GM23248 (cell line): ENCODE measurements around the gene NCOA3. TPM values are rescaled to one million over a fixed set of nuclear protein-coding genes. Genes with fewer than 3 reads are reported as not detected.

Source experiments
- DNase-seq: peaks from one replicate; pipeline ENCODE4 v3.0.0-alpha.2; 2015
- H2AFZ ChIP-seq: fragments of 200-600 bp; sonication (generic); 2 replicates; pipeline ENCODE4 v1.6.1; 2016; ENCODE audit warnings: antibody characterized with exemption
- H3F3A ChIP-seq: fragments of 200-600 bp; sonication (generic); 2 replicates; pipeline ENCODE4 v1.6.1; 2016; ENCODE audit warnings: mild to moderate bottlenecking, antibody characterized with exemption, mixed run types; ENCODE audit not compliant: insufficient read depth
- H3K27ac ChIP-seq: fragments of 200-600 bp; sonication (generic); 2 replicates; pipeline ENCODE4 v1.5.1; 2016; ENCODE audit warnings: mild to moderate bottlenecking
- H3K27me3 ChIP-seq: fragments of 200-600 bp; sonication (generic); replicated peaks from 2 replicates; pipeline ENCODE4 v1.6.1; 2016; ENCODE audit warnings: mild to moderate bottlenecking; ENCODE audit not compliant: insufficient read depth
- H3K36me3 ChIP-seq: fragments of 200-600 bp; sonication (generic); 2 replicates; pipeline ENCODE4 v1.6.1; 2016; ENCODE audit warnings: low read depth, mild to moderate bottlenecking
- H3K4me1 ChIP-seq: fragments of 200-600 bp; sonication (generic); 2 replicates; pipeline ENCODE4 v1.6.1; 2016; ENCODE audit warnings: mild to moderate bottlenecking; ENCODE audit not compliant: insufficient read depth
- H3K4me2 ChIP-seq: fragments of 200-600 bp; sonication (generic); one replicate; pipeline ENCODE4 v1.6.1; 2016; ENCODE audit warnings: mild to moderate bottlenecking; ENCODE audit not compliant: unreplicated experiment
- H3K4me3 ChIP-seq: fragments of 200-600 bp; sonication (generic); 2 replicates; pipeline ENCODE4 v1.5.1; 2016; ENCODE audit warnings: mild to moderate bottlenecking
- H3K79me2 ChIP-seq: fragments of 200-600 bp; sonication (generic); 2 replicates; pipeline ENCODE4 v1.6.1; 2016; ENCODE audit warnings: mild to moderate bottlenecking; ENCODE audit not compliant: insufficient read depth
- H3K9ac ChIP-seq: fragments of 200-600 bp; sonication (generic); 2 replicates; pipeline ENCODE4 v1.6.1; 2016; ENCODE audit warnings: mild to moderate bottlenecking
- H3K9me2 ChIP-seq: fragments of 200-600 bp; sonication (generic); 2 replicates; pipeline ENCODE4 v1.6.1; 2016; ENCODE audit warnings: mixed run types, mild to moderate bottlenecking, moderate library complexity; ENCODE audit not compliant: insufficient read depth
- H3K9me3 ChIP-seq: fragments of 200-600 bp; sonication (generic); one replicate; pipeline ENCODE4 v1.6.1; 2017; ENCODE audit warnings: low read depth
- H4K20me1 ChIP-seq: fragments of 200-600 bp; sonication (generic); 2 replicates; pipeline ENCODE4 v1.6.0; 2016; ENCODE audit not compliant: insufficient read depth
- EZH2 ChIP-seq: fragments of 200-600 bp; sonication (generic); IDR thresholded peaks from 2 replicates; pipeline ENCODE4 v1.6.1; 2018; ENCODE audit warnings: antibody characterized with exemption, mild to moderate bottlenecking; ENCODE audit not compliant: insufficient read depth, poor library complexity, severe bottlenecking
- EZH2phosphoT487 ChIP-seq: fragments of 200-600 bp; sonication (generic); IDR thresholded peaks from 2 replicates; pipeline ENCODE4 v1.6.1; 2018; ENCODE audit warnings: antibody characterized with exemption, moderate library complexity, mild to moderate bottlenecking, low read depth; ENCODE audit not compliant: insufficient read depth
- WGBS, 2 experiments: methylation state at CpG; one replicate each; pipeline ENCODE4 v1.1.6; 2015 to 2017; ENCODE audit warnings: low lambda C conversion rate in 2 of 2, low coverage in 1 of 2; ENCODE audit errors: missing lambda C conversion rate in 2 of 2; 5-methylcytosine and 5-hydroxymethylcytosine counted together
- in situ Hi-C: fragments of 300-500 bp; cut with MboI; formaldehyde crosslinking; loops from 2 replicates; pipeline ENCODE4 v1.15.0; 2020
- polyA plus RNA-seq: library from polyadenylated mRNA; unstranded; fragments of >200 nt; fragmentation: Nextera tagmentation; extraction: Ambion mirVana; gene quantifications from 2 replicates; pipeline ENCODE4 v1.2.1, GENCODE V29; 2016
- total RNA-seq: library from RNA; depleted of rRNA; stranded (reverse); fragments of >200 nt; shearing (Covaris generic); gene quantifications from 2 replicates; pipeline ENCODE4 v1.2.3, GENCODE V29; 2014

NCOA3 gene
- total and polyA plus RNA-seq, 2 experiments from 2014 or later = 19.5 to 36.6 TPM

- Histone ChIP-seq H3K36me3 (no peaks in the 10 kb centered on the region), H3F3A (no peaks in the 10 kb centered on the region), H4K20me1 (no peaks in the 10 kb centered on the region), H3K9me3 (no peaks in the 10 kb centered on the region), H3K27ac (no peak overlapping the region), H3K27me3 (no peaks in the 10 kb centered on the region), H3K9ac (no peak overlapping the region), H3K4me3 (no peak overlapping the region), H3K4me1 (peaks cover 26% of the 10 kb centered on the region), H3K9me2 (no peaks in the 10 kb centered on the region), H3K4me2 (no peak overlapping the region), H3K79me2 (peaks cover 96% of the 10 kb centered on the region), H2AFZ (no peak overlapping the region)
- WGBS, 2 experiments = 96 to 98% methylated on average over 9 of the region's 9 CpGs
- no peak for TF ChIP-seq EZH2
- no peak for TF ChIP-seq EZH2phosphoT487
- DNase-seq = no peak
- in situ Hi-C loops = loop anchor here (25.0 kb wide), 1 partner anchor 841 kb away; no protein-coding TSS in a partner anchor
These were observed 101.6 kb downstream of the NCOA3 start for GRCh38 chr20:47603260-47603659.

GRCh38 chr20:47605673-47606413 lies 104.2 kb downstream of the NCOA3 start:
- Histone ChIP-seq H2AFZ (no peak overlapping the region), H3K9me3 (no peaks in the 10 kb centered on the region), H3K9ac (no peak overlapping the region), H3K4me3 (no peak overlapping the region), H3K27me3 (no peaks in the 10 kb centered on the region), H3K36me3 (no peaks in the 10 kb centered on the region), H3F3A (peaks cover 3% of the 10 kb centered on the region), H3K79me2 (peaks cover 96% of the 10 kb centered on the region), H3K9me2 (no peaks in the 10 kb centered on the region), H3K4me2 (no peak overlapping the region), H3K27ac (no peak overlapping the region), H4K20me1 (no peaks in the 10 kb centered on the region), H3K4me1 (peaks cover 31% of the 10 kb centered on the region)
- TF ChIP-seq EZH2 = no peak
- TF ChIP-seq EZH2phosphoT487 = no peak
- DNase-seq = no peak
- WGBS, 2 experiments = 89 to 90% methylated on average over 9 of the region's 9 CpGs
- in situ Hi-C loops = loop anchor here (25.0 kb wide), 1 partner anchor 844 kb away; no protein-coding TSS in a partner anchor

- 99% methylated on average over 7 of the region's 7 CpGs for WGBS, 2 experiments
These were observed 104.8 kb downstream of the NCOA3 start for GRCh38 chr20:47606414-47606982.

GRCh38 chr20:47606983-47607613 lies 105.4 kb downstream of the NCOA3 start:
- Histone ChIP-seq H3K4me2 (peak overlapping the region; percentile 55), H3F3A (peaks cover 7% of the 10 kb centered on the region), H3K9me2 (no peaks in the 10 kb centered on the region), H2AFZ (no peak overlapping the region), H3K9me3 (no peaks in the 10 kb centered on the region), H3K36me3 (no peaks in the 10 kb centered on the region), H3K27me3 (no peaks in the 10 kb centered on the region), H3K4me1 (peaks cover 36% of the 10 kb centered on the region), H3K4me3 (no peak overlapping the region), H3K79me2 (peaks cover 96% of the 10 kb centered on the region), H3K9ac (no peak overlapping the region), H3K27ac (peak overlapping the region; percentile 48), H4K20me1 (no peaks in the 10 kb centered on the region)
- 97 to 100% methylated on average over 1 of the region's 1 CpG for WGBS, 2 experiments
- TF ChIP-seq EZH2phosphoT487 (no peak), EZH2 (no peak)
- peak; percentile 63 for DNase-seq
- in situ Hi-C loops = loop anchor here (25.0 kb wide), 1 partner anchor 845 kb away; no protein-coding TSS in a partner anchor

More at GRCh38 chr20:47606414-47606982, 104.8 kb downstream of the NCOA3 start:
- H3K4me1 ChIP-seq = peaks cover 37% of the 10 kb centered on the region
- no peak overlapping the region for H3K4me3 ChIP-seq
- TF ChIP-seq EZH2 = no peak
- TF ChIP-seq EZH2phosphoT487 = no peak
- no peak overlapping the region for H3K4me2 ChIP-seq
- H2AFZ ChIP-seq = no peak overlapping the region
- peak overlapping the region; percentile 48; the same call in 1 of the 2 replicates for H3K27ac ChIP-seq
- no peak for DNase-seq
- H3K9me2 ChIP-seq = no peaks in the 10 kb centered on the region
- in situ Hi-C loops = loop anchor here (25.0 kb wide), 1 partner anchor 844 kb away; no protein-coding TSS in a partner anchor
- peaks cover 7% of the 10 kb centered on the region for H3F3A ChIP-seq
- no peaks in the 10 kb centered on the region for H3K36me3 ChIP-seq
- H3K9ac ChIP-seq = no peak overlapping the region
- H3K27me3 ChIP-seq = no peaks in the 10 kb centered on the region
- no peaks in the 10 kb centered on the region for H3K9me3 ChIP-seq
- H3K79me2 ChIP-seq = peaks cover 96% of the 10 kb centered on the region
- no peaks in the 10 kb centered on the region for H4K20me1 ChIP-seq
